ENCODE results near the gene SP1. TPM values are rescaled to one million over a fixed set of nuclear protein-coding genes. Genes with fewer than 3 reads are reported as not detected.

Gene SP1
- total RNA-seq, 1 experiment from 2014 or later, result 96.8 TPM

- Histone ChIP-seq H4K20me1 (ENCODE audit: insufficient read depth) (no peaks in the 10 kb centered on the region), H2AFZ (ENCODE audit: low read depth, low read length, poor library complexity, severe bottlenecking) (no peak overlapping the region), H3K79me2 (ENCODE audit: insufficient read depth, low read length) (no peaks in the 10 kb centered on the region), H3K9me2 (ENCODE audit: insufficient read depth) (no peaks in the 10 kb centered on the region), H3K4me1 (ENCODE audit: control insufficient read depth in 1 of 2, insufficient read depth in 2 of 2, low read length in 2 of 2) (peaks cover 9 to 10% of the 10 kb centered on the region in 2 experiments; a peak in 3 of 4 replicates), H3K36me3 (ENCODE audit: control insufficient read depth in 1 of 2, insufficient read depth in 2 of 2, low read length in 2 of 2) (no peaks in the 10 kb centered on the region), H3K27ac (ENCODE audit: low read depth, low read length) (no peak overlapping the region), H3K4me2 (ENCODE audit: low read length) (no peak overlapping the region), H3K4me3 (replicated peaks in 1 of 2; ENCODE audit: low read depth in 1 of 2, low read length in 2 of 2) (no peak overlapping the region), H3K9ac (ENCODE audit: low read length) (no peak overlapping the region), H3K27me3 (ENCODE audit: insufficient read depth, low read length) (no peaks in the 10 kb centered on the region), H3K9me3 (ENCODE audit: control insufficient read depth in 1 of 2, insufficient read depth in 1 of 2, low read depth in 1 of 2, low read length in 2 of 2) (no peaks in the 10 kb centered on the region)
- BruUV-seq (replicated peaks), result no TSS peak
- no peak for DNase-seq (ENCODE audit: low read depth, low spot score)
- TF ChIP-seq YY1 (IDR thresholded peaks at IDR 0.05; ENCODE audit: extremely low read depth, insufficient replicate concordance, low read depth, low read length) (no peak), POLR2A (IDR thresholded peaks at IDR 0.05; ENCODE audit: borderline replicate concordance, extremely low read depth, insufficient read depth, insufficient read length) (no peak), EZH2 (IDR thresholded peaks at IDR 0.05) (no peak), JUND (IDR thresholded peaks at IDR 0.05) (no peak), SIN3A (IDR thresholded peaks at IDR 0.05; ENCODE audit: low read depth) (no peak), RAD21 (IDR thresholded peaks at IDR 0.05; ENCODE audit: low read depth) (no peak), TCF7L2 (IDR thresholded peaks at IDR 0.05; ENCODE audit: borderline replicate concordance, extremely low read depth, insufficient read depth, insufficient read length) (no peak), CBX3 (IDR thresholded peaks at IDR 0.05; ENCODE audit: low read depth) (no peak), EZH2phosphoT487 (IDR thresholded peaks at IDR 0.05; ENCODE audit: borderline replicate concordance) (no peak), FOSL1 (IDR thresholded peaks at IDR 0.05; ENCODE audit: low read depth) (no peak), POLR2AphosphoS5 (IDR thresholded peaks at IDR 0.05; ENCODE audit: low read depth, low read length) (no peak), CTCF (IDR thresholded peaks at IDR 0.05 in 2 of 3, conservative IDR thresholded peaks at IDR 0.05 in 1 of 3; ENCODE audit: borderline replicate concordance in 1 of 3, insufficient read depth in 1 of 3, low read depth in 2 of 3, low read length in 2 of 3) (no peak), SRF (IDR thresholded peaks at IDR 0.05; ENCODE audit: low read depth) (no peak), SP1 (IDR thresholded peaks at IDR 0.05; ENCODE audit: low read depth) (no peak), EGR1 (IDR thresholded peaks at IDR 0.05; ENCODE audit: low read depth) (no peak), ZNF274 (IDR thresholded peaks at IDR 0.05; ENCODE audit: low read depth, low read length) (no peak), ZFX (IDR thresholded peaks at IDR 0.05) (no peak)
- TF ChIP-seq, protein P1, sequence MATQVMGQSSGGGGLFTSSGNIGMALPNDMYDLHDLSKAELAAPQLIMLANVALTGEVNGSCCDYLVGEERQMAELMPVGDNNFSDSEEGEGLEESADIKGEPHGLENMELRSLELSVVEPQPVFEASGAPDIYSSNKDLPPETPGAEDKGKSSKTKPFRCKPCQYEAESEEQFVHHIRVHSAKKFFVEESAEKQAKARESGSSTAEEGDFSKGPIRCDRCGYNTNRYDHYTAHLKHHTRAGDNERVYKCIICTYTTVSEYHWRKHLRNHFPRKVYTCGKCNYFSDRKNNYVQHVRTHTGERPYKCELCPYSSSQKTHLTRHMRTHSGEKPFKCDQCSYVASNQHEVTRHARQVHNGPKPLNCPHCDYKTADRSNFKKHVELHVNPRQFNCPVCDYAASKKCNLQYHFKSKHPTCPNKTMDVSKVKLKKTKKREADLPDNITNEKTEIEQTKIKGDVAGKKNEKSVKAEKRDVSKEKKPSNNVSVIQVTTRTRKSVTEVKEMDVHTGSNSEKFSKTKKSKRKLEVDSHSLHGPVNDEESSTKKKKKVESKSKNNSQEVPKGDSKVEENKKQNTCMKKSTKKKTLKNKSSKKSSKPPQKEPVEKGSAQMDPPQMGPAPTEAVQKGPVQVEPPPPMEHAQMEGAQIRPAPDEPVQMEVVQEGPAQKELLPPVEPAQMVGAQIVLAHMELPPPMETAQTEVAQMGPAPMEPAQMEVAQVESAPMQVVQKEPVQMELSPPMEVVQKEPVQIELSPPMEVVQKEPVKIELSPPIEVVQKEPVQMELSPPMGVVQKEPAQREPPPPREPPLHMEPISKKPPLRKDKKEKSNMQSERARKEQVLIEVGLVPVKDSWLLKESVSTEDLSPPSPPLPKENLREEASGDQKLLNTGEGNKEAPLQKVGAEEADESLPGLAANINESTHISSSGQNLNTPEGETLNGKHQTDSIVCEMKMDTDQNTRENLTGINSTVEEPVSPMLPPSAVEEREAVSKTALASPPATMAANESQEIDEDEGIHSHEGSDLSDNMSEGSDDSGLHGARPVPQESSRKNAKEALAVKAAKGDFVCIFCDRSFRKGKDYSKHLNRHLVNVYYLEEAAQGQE (IDR thresholded peaks at IDR 0.05; ENCODE audit: low read depth), result no peak
- TF ChIP-seq, protein P2, sequence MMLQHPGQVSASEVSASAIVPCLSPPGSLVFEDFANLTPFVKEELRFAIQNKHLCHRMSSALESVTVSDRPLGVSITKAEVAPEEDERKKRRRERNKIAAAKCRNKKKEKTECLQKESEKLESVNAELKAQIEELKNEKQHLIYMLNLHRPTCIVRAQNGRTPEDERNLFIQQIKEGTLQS (IDR thresholded peaks at IDR 0.05), result no peak
- POLR2A ChIA-PET, result no interaction called here
- ATAC-seq, result no peak
- RAD21 ChIA-PET (ENCODE audit: low non-redundant PET in 1 of 2, low total read pairs in 2 of 2, uncharacterized antibody in 2 of 2, unreplicated experiment in 2 of 2), result no interaction called here
- CTCF ChIA-PET, result interaction anchor here (0.8 kb wide), 1 partner anchor 12 kb away, joined by 3 read pairs; no protein-coding TSS in a partner anchor
- intact Hi-C loops (cut with micrococcal nuclease), result no loop called here
Measured at GRCh38 chr12:53340398-53340797, 39.6 kb upstream of the SP1 start.
